Activated T-helper 1 cell treated with anti-CD3 and anti-CD28 coated beads, Interleukin-2, amount 50 U/mL, for 16 hours (primary cell): Measurements from ENCODE around the gene C6orf15.

Experiments
- DNase-seq, 2 donors: peaks; one replicate each; pipeline ENCODE4 v3.0.0-alpha.2; 2020; ENCODE audit warnings: low read depth in 1 of 2, low spot score in 1 of 2

Gene C6orf15

GRCh38 chr6:31112478-31112877, at the start of gene C6orf15:
C6orf15 (minus strand) TSS chr6:31112575; CDS start chr6:31112555, 20 bp downstream.
- DNase-seq = no peak

GRCh38 chr6:31161216-31162126, 49.1 kb upstream of the C6orf15 start:
- DNase-seq = no peak

GRCh38 chr6:31158863-31159855, 46.8 kb upstream of the C6orf15 start:
- no peak for DNase-seq

- DNase-seq = peak; percentile 99
Measured at GRCh38 chr6:31158140-31158862, 45.9 kb upstream of the C6orf15 start, which contains the start of gene TCF19. TCF19 (plus strand) TSS chr6:31158589; CDS start chr6:31159470, 881 bp downstream.

GRCh38 chr6:31157513-31158139, 45.3 kb upstream of the C6orf15 start, which contains the start of gene CCHCR1:
CCHCR1 (minus strand) TSS chr6:31157802; CDS start chr6:31157600, 202 bp downstream.
- no peak for DNase-seq

GRCh38 chr6:31156641-31157040, 44.3 kb upstream of the C6orf15 start:
- DNase-seq = no peak

GRCh38 chr6:31154436-31154835, 42.1 kb upstream of the C6orf15 start:
- DNase-seq = no peak

- DNase-seq = no peak
Measured at GRCh38 chr6:31152781-31153180, 40.4 kb upstream of the C6orf15 start.

- DNase-seq = no peak
Measured at GRCh38 chr6:31149827-31150447, 37.6 kb upstream of the C6orf15 start.

- DNase-seq = no peak
Measured at GRCh38 chr6:31145386-31145785, 33.0 kb upstream of the C6orf15 start.

GRCh38 chr6:31144970-31145340, 32.6 kb upstream of the C6orf15 start:
- no peak for DNase-seq

- no peak for DNase-seq
Measured at GRCh38 chr6:31144296-31144969, 32.1 kb upstream of the C6orf15 start.

GRCh38 chr6:31143148-31143547, 30.8 kb upstream of the C6orf15 start:
- no peak for DNase-seq

GRCh38 chr6:31142361-31142761, 30.0 kb upstream of the C6orf15 start:
- no peak for DNase-seq

GRCh38 chr6:31140643-31141042, 28.3 kb upstream of the C6orf15 start:
- DNase-seq = no peak

GRCh38 chr6:31139599-31139998, 27.2 kb upstream of the C6orf15 start:
- DNase-seq = no peak

- DNase-seq = no peak
Measured at GRCh38 chr6:31138982-31139381, 26.6 kb upstream of the C6orf15 start, which contains the start of gene PSORS1C2. PSORS1C2 (minus strand) TSS chr6:31139066; CDS start chr6:31139026, 40 bp downstream.

GRCh38 chr6:31135710-31136109, 23.3 kb upstream of the C6orf15 start:
- no peak for DNase-seq

GRCh38 chr6:31132806-31133205, 20.4 kb upstream of the C6orf15 start:
- DNase-seq = no peak
